NCI-H1436 treated with DMSO at 0.1 percent for 48 hours (cell line): ENCODE data around the gene PLCG2.

ENCODE experiments used
- DNase-seq: peaks from one replicate; lab custom pipeline; 2025; lab: John Stamatoyannopoulos, UW

Gene PLCG2

DNA sequence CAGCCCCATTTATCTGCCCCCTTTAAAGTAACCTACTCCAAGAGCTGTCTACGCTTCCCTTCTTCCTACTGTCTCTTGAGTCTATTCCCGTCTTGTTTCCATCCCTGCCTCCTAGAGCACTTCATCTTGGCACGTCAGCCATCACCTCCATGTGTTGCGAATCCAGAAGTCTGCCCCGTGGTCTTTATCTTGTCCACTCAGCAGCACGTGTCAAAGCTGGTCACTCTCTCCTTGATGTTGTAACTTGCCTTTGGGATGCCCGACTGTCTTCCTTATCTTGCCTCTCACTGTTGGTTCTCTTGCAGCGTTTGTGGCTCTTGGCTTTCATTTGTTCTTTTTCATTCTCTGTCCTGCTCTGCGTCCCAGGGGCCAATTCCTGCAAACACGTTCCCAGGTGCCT is 99.4 kb downstream of the PLCG2 start:
- no peak for DNase-seq

- no peak for DNase-seq
Observed at GRCh38 chr16:81879625-81880024, 100.5 kb downstream of the PLCG2 start.

- no peak for DNase-seq
Observed at GRCh38 chr16:81880816-81881215, 101.7 kb downstream of the PLCG2 start.

- DNase-seq: no peak
Observed at GRCh38 chr16:81881228-81881627, 102.1 kb downstream of the PLCG2 start.

DNA sequence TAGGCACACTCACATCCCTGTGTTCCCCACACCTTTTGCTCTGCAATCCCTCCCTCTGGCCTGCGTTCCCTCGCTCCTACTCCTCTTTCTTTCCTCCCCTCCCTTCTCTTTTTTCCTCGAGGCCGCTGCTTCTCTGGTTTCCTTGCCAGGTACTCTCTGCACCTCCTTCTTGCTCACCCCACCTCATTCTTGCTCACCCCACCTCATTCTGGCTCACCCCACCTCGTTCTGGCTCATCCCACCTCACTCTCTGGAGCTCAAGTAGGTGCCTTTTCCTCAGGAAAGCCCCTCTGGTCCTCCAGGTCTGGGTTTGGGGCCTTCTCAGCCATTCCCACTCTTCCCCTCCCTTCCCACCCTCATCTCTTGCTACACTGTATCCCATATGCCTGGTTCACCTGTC is 103.5 kb downstream of the PLCG2 start:
- no peak for DNase-seq

GRCh38 chr16:81883235-81883634 is 104.1 kb downstream of the PLCG2 start:
- DNase-seq: no peak

GRCh38 chr16:81885976-81886586 is 107.0 kb downstream of the PLCG2 start:
- no peak for DNase-seq

DNA sequence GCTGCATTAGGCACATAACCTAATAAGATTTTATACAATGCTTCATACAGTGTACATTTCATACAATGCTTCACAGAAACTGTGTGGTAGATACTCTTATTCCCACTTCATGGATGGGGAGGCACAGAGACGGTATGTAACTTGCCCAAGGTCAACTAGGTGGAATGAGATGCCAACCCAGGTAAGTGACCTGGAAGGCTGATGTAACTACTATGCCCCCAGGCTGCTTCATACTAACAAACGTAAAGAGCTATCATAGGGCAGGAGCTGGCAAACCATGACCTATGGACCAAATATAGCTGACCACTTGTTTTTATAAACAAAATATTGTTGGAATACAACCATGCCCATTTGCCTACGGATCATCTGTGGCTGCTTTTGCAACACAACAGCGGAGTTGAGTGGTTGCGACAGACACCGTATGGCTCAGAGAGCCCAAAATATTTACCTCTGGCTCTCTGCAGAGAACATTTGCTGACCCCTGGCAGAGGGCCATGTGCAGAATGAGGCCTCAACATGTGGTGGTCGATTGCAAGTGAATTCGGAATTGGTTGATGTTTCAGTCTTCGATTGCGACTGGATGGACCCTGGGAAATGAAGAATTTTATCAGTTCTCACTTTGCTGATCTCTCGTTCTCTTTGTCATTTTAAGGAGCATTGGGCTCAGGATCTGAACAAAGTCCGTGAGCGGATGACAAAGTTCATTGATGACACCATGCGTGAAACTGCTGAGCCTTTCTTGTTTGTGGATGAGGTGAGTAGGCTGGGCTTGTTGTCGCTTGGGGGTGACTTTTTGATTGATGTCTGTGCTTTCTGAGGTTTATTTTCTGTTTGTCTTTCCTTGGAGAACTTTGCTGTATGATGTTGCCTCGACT is 109.7 kb downstream of the PLCG2 start:
- DNase-seq: no peak

DNA sequence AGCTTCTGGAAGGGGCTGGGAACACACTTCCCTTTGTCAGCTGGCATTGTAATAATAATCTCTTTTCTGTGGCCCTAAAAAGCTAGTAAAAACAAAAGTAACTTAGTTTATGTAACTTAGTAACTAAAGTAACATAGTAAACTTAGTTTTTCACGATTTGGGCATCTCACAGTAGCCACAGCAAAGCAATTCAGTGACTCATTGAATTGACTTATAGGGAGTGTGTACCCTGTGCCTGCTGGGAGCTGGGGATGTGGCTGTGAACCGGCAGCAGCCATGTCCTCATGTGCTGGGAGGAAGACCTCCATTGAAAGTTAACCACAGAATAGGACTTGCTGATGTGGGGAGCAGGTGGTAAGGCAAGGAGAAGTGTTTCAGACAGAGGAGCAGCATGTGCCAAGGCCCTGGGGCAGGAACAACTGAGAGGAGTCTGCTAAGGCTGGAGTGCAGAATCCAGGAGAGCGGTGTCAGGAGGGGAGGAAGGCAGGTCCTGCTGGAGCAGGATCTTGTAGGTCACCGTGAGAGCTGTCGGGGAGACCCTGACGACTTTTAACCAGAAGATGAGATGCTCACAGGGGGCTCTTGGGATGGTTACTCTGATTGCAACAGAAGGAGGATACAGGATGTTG is 112.8 kb downstream of the PLCG2 start:
- no peak for DNase-seq

- no peak for DNase-seq
Observed at GRCh38 chr16:81894592-81894991, 115.5 kb downstream of the PLCG2 start.

DNA sequence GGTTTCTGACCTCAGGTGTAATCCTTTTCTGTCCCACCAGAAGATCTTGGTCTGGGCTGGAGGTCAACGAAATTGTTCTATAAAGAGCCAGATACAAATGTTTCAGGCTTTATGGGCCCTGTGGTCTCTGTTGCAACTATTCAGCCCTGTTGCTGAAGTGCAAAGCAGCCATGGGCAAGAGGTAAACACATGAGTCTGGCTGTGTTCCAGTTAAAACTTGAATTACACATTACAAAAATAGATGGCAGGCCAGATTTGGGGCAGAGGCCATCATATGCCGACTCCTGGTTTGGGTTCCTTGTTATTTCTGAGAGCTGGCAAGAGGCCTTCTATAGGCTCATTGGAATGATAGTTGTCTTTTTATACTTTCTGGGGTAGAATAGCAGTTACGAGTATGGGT is 117.8 kb downstream of the PLCG2 start:
- DNase-seq: no peak

DNA sequence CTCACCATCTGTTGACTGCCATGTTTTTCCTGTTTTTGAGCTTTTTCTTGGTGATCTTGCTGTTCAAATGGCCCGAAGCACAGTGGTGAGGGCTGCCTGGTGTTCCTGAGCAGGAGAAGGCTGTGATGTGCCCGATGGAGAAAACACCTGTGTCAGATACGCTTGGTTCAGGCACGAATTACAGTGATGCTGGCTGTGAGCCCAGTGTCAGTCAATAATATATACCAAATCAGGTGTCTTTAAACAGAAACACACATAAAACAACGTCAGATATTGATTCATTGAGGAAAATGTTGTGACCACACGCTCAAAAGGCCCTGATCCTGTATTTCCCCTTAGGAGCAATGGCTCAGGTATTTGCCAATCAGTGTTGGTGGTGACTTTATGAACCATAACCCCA is 120.5 kb downstream of the PLCG2 start:
- DNase-seq: no peak

DNA sequence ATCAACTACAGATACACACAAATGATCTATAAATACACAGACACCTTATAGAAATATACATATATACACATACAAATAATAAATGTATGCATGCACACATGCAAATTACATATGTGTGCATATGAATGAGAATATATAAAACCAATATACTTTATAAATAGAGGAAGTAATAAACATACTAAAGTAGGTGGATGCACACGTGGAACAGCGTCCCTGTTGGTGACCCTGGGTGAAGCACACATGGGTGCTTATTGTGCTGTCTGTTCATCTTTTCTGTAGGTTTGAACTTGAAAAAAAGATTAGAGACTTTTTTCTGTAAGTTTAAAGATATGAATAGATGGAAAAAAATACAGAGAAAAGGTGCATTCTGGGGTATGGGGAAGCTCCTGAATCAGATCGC is 120.9 kb downstream of the PLCG2 start:
- no peak for DNase-seq

DNA sequence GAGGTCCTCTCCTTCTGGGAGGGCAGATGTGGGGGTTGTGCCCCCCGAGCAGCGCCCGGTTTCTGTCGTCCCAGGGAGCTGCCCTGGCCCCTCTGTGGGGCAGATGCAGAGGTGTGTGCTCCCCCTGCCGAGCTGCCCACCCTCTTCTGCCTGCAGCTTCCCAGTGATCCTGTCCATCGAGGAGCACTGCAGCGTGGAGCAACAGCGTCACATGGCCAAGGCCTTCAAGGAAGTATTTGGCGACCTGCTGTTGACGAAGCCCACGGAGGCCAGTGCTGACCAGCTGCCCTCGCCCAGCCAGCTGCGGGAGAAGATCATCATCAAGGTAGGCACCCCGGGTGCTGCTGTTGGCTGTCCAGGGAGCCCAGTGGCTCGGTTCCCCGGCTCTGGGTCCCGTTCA is 121.4 kb downstream of the PLCG2 start:
- no peak for DNase-seq

DNA sequence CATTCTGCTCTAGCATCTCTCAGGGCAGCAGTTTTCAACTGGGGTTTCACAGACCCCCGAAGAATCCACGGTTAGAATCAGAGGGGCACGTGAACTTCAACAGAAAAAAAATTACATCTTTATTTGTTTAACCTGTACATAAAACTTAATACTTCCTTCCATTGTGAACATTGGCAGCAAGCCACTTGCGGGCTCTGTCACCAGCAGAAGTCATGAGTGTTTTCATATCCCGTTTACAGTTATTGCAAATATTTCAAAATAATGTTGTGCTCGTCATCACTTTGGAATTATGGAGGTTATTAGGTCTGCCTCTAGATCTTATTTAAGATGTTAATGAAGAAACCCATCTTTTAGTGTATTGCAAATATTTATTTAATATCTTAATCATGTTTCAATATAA is 122.4 kb downstream of the PLCG2 start:
- DNase-seq: no peak

DNA sequence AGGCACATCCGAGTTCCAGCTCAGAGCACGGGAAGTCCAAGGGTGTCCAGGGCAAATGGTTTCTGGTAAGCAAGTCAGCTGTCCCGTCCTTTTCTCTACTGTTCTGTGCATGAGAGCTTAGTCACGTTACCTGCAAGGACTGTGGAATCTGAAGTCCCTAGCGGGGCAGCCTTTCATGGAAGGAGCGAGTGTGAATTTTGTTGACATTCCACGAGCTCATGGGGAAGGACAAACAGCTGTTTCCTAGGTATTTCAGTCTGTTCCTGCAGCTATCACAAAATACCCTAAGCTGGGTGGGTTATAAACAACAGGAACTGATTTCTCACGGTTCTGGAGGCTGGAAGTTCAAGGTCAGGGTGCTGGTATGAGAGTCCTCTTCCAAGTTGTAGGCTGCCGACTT is 122.9 kb downstream of the PLCG2 start:
- DNase-seq: no peak

DNA sequence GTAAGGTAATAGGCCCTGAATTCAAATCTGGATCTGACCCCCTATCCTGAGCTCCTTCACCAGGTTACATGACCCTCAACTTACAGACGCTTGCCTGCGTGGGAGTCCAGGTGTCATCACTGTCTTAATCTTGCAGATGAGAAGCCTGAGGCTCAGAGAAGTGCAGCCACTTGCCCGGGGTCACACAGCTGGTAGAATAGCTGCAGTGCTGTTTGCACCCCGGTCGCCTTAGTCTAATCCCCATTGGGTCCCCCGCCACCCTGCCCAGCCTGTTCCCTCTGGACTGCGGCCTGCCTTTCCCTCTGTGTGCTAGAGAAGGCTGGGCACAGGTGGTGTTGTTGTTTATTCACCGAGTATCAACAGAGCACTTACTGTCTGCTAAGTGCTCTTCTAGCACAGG is 125.2 kb downstream of the PLCG2 start:
- DNase-seq: no peak

- DNase-seq: no peak
Observed at GRCh38 chr16:81905277-81905676, 126.2 kb downstream of the PLCG2 start.

GRCh38 chr16:81907681-81908080 is 128.6 kb downstream of the PLCG2 start:
- DNase-seq: no peak

- no peak for DNase-seq
Observed at GRCh38 chr16:81908466-81909262, 129.6 kb downstream of the PLCG2 start.

GRCh38 chr16:81910366-81910885 is 131.3 kb downstream of the PLCG2 start:
- DNase-seq: no peak

- DNase-seq: no peak
Observed at GRCh38 chr16:81912395-81912794, 133.3 kb downstream of the PLCG2 start.
